Tongue (tissue), 2 donors: ENCODE results near the gene MMP11. TPM values are rescaled to one million over a fixed set of nuclear protein-coding genes. Genes with fewer than 3 reads are reported as not detected.

ENCODE experiments used
- DNase-seq: peaks from one replicate; pipeline ENCODE4 v3.0.0-alpha.2; 2015
- total RNA-seq: library from RNA; depleted of rRNA; stranded (reverse); fragments of >200 nt; gene quantifications from one replicate; pipeline ENCODE4 v1.2.3, GENCODE V29; 2014

Gene MMP11
- total RNA-seq, 1 donor from 2014 or later, result 10.8 TPM

DNA sequence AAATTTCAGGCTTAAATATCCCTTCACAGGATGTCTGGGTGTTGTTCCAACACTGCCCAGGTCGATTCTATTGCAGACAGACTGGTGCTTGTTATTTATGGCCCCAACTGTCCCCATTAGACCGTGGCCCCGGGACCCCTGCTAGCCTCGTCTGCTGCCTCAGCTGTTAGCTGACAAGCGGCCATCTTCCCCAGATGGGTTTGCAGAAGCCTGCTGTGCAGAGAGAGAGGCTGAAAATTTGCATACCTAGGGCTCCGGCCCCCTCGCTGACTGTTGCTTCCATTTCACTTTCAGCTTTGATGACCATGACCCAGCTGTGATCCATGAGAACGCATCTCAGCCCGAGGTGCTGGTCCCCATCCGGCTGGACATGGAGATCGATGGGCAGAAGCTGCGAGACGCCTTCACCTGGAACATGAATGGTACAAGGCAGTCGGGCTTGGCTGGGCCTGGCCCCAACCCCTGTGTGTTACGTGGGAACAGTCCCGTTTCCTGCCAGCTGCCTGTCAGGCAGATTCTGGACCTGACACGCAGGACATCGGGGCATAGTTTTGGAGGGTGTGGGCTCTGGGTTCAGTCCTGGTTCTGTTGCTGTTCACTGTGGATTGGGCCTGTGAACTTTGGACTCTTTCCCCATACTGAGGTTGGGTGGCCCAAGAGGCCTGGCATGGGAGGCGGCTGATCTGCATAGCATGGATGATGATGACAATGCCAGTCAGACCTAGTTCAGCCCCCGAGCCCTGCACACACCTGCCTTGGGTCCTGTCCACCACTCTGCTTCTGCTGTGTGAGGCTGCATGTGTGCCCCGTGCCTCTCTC lies 30.6 kb downstream of the MMP11 start:
- DNase-seq, result no peak

DNA sequence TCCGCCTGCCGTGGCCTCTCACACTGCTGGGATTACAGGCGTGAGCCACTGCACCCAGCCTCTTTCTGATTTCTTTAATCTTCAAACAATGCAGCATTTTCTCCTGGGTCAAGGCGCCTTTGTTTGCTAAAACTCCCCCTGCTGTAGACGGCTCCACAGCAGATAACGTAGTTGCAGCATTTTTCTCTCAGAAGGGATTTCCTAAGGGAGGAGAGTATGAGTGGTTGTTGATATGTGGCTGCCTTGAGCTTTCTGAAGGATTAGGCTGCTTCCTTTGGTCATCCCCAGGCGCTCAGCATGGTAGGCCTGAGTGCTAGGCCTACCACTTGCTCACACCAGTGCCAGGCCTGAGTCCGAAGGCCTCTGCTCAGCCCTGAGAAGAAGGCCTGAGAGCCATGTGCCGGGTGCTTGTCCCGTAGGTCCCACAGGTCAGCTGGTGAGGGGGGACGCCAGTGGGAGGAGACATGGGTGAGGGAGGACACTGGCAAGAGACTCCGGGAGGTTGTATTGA lies 32.2 kb downstream of the MMP11 start:
- no peak for DNase-seq

- no peak for DNase-seq
These were observed 34.2 kb downstream of the MMP11 start for GRCh38 chr22:23806837-23807236.

GRCh38 chr22:23812378-23812777 lies 39.7 kb downstream of the MMP11 start:
- DNase-seq, result no peak

DNA sequence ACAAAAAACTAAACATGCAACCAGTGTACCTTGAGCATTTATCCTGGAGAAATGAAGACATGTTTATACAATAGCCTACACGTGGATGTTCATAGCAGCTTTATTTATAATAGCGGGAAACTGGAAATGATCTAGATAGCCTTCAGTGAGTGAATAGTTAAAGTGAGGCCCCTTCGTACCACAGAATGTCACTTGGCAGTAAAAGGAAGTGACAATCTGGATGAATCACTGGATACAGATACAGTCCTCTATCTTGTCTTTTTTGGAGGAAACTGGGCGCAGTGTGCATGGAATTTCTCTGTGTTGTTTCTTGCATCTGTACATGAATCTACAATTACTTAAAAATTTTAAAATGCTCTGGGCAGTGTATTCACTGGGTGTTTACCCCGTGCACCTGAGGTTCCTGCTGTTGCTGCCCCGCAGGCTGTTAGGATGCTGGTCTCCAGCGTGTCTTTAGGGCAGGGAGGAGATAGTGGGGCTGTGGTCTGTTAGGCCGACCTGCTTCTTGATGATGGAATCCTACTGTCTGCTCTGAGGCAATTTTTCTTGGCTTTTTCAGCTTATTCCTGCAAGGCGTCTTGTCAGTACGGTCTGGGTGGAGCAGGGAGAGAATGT lies 43.0 kb downstream of the MMP11 start:
- DNase-seq, result no peak

- no peak for DNase-seq
These were observed 43.7 kb downstream of the MMP11 start for GRCh38 chr22:23816156-23816976.

DNA sequence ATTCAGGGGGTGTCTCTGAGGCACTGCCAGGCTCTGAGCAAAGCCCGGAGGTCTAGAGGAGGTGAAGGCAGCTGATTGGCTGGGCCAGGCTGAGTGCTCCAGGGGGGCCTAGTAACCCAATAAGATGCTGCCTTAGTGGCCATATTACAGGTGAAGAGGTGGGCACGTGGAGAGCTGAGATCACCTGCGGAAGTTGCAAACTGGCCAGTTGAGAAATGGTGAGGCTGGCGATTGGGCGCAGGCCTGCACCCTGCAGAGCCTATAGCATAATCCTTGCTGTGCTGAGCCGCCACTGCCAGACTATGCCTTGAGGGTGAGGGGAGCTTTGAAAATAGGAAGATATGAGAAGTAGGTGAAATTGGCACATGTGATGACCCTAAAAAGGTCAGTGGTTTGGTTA lies 44.5 kb downstream of the MMP11 start:
- no peak for DNase-seq

DNA sequence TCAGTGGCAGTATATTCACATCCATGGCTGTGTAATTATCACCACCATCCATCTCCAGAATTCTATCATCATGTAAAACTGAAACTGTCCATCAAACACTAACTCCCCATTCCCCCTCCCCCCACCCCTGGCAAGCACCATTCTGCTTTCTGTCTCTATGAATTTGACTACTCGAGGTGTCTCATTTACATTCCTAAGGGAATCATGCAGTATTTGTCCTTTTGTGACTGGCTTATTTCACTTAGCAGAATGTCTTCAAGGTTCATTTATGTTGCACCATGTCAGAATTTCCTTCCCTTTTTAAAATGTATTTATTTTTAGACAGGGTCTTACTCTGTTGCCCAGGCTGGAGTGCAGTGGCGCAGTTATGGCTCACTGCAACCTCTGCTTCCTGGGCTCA lies 45.9 kb downstream of the MMP11 start:
- DNase-seq, result no peak

- DNase-seq, result no peak
These were observed 48.1 kb downstream of the MMP11 start for GRCh38 chr22:23820748-23821211.

- DNase-seq, result no peak
These were observed 49.5 kb downstream of the MMP11 start for GRCh38 chr22:23822101-23822671.

DNA sequence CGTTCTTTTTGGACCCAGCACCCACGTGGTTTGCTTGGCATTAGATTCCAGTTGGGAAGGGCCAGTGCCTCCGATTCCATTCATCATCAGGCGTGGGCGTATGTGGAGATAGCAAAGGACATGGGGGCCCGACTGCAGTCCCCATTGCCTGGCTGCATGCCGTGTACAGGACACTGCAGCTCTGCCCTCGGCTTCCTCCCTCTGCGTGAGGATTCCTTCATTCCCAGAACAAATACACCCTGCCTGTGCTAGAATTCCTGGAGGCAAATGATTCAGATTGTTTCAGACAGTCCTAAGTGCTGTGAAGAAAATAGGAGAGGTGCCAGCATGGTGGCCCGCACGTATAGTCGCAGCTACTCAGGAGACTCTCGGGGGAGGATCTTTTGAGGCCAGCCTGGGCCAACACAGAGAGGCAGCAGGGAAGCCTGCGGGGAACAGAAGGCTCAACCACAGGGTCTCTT lies 50.7 kb downstream of the MMP11 start:
- no peak for DNase-seq

- DNase-seq, result no peak
These were observed 52.0 kb downstream of the MMP11 start for GRCh38 chr22:23824476-23825245.

DNA sequence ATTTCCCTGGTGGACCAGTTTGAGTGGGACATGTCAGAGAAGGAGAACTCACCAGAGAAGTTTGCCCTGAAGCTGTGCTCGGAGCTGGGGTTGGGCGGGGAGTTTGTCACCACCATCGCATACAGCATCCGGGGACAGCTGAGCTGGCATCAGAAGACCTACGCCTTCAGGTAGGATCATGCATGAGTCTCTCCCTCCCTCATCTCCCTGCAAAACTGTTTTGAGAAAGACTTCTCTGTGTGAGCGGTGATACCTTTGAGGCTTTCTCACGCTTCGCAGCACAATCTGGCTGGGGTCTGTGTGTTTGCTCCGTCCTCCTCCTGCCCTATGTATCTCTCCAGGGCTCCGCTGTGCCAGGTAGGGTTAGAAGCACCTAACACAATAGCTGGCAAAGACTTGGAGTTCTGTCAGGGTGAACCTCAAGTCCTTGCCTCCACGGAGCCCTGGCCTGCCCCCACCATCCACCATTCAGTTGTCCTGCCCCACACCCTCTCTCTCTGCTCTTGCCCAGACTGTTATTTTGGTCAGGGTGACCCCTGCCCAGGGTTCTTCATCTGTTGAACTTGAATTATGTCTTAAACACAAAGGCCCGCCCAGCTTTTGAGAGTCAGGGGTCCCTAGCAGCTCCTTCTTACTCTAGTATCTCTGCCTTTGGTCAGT lies 52.7 kb downstream of the MMP11 start:
- DNase-seq, result no peak

GRCh38 chr22:23826510-23827350 lies 54.1 kb downstream of the MMP11 start:
- no peak for DNase-seq

- DNase-seq, result no peak
These were observed 54.8 kb downstream of the MMP11 start for GRCh38 chr22:23827351-23827995.

DNA sequence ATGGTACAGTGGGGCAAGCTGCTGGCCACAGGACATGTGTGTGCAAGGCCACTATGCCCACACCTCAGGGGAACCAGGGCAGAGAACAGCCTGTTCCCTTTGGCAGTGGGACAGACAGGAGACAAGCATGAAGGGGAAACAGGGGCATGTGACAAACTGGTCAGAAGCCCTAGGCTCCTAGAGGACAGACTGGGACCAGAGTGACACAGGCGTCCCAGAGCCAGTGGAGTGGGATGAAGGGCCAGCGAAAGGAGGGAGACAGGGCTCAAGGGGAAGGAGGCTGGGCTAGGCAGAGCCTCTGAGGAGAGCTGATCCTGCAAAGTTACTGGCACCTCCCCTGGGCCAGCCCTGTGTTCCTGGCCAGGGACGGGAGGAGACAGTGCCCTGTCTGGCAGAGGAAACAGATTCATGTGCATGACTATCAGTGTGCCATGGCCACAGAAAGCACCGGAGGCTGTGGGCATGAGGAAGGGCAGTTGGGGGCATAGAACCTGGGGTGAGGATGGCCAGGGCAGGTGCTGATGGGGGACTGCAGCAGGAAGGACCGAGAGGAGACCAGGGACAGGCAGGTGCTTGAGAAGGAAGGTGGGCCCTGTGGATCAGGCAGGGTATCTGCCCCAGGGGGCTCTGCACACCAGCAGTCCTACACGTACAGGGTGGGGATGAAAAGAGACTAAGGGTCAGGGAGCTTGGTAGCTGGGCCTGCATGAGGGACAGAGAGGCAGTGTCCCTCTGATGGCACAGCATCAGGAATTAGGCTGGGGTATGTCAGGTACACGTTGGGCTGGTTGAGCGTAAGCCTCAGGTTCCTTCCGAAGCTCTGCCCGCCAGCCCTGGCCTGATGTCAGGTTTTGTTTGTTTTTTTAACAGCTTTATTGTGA lies 56.4 kb downstream of the MMP11 start:
- no peak for DNase-seq

DNA sequence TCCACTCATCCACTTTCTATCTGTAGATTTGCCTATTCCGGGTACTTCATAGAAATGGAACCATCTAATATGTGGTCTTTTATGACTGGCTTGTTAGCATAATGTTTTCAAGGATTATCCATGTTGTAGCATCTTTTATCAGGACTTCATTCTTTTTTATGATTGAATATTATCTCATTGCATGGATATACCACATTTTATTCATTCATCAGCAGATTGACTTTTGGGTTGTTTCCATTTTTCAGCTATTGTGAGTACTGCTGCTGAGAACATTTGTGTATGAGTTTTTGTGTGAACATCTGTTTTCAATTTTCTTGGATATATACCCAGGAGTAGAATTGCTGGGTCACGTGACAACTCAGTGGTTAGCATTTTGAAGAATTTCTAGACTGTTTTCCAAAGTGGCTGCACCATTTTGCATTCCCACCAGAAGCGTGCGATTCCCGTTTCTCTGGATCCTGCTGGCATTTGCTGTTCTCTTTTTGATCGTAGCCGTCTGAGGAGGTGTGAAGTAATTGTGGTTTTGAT lies 57.3 kb downstream of the MMP11 start:
- peak; percentile 71 for DNase-seq

DNA sequence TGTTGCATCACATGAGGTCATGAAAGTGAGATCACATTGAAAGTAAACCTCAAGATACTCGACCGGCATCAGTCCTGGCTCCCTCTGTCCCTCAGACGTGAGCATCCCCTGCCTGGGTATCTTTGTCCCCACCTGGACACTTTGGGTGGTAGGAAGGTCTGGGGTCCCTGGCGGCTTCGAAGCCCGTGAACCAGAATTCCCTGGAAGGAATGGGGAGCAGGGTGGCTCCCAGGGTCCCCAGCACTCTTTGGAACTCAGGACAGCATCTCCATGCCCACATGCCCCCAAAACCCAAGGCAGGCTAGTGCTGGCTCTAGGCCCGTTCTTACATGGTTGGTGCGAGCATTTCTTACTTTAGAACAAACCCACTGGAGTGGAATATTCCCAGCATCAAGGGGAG lies 58.6 kb downstream of the MMP11 start:
- DNase-seq, result no peak
